Retinal pigment epithelial cell (primary cell): ENCODE data around the gene STXBP6.
A peak's percentile ranks its signal among the peaks of the same experiment; 100 is the strongest.

Source experiments
- DNase-seq: peaks from one replicate; pipeline ENCODE4 v3.0.0-alpha.2; 2010; ENCODE audit warnings: low read depth
- H3K4me3 ChIP-seq: 2 replicates; pipeline ENCODE4 v1.5.1; 2011; ENCODE audit warnings: mild to moderate bottlenecking, low read length, control low read depth, moderate library complexity
- TF ChIP-seq, protein P1 (sequence below): conservative IDR thresholded peaks from 2 replicates; pipeline ENCODE4 v1.5.1; 2011; ENCODE audit warnings: low read depth, low read length, control low read depth, inconsistent platforms

Gene STXBP6

DNA sequence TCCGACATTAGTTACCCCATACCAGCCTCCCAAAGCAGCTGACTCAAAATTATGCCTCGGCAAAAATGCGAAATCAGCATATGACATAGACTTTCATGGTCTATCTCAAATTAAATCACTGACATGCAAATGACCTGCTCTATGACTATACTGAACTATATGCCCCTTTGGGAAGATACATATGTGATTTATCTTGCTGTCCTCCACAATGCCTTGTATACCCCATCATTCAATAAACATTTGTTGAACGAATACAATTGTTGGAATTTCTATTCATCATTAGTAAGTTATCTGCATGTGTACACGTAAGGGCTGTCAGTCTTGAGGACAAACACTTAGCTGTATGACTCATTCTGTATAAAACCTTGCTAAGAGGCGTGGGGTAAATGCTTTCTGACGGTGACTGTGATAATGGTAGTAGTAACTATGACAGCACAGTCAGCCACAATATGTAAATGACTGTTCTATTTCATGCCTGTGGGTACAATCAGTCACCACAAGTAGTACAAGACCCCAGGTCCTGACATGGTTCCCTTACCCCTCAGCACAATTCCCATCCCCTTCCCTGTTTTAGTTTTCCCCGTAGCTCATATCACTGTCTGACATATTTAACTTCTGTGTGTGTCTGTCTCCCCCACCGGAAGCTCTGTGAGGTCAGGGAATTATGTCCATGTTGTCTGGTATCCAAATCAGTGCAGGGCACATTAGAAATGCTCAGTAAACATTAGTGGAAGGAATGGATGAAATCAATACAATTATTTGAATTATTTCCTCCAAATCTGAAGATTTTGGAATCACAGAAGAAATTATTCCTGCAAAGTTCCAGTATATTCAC, 42.8 kb downstream of the STXBP6 start:
- peak; percentile 77 for DNase-seq
- TF ChIP-seq, protein P1, sequence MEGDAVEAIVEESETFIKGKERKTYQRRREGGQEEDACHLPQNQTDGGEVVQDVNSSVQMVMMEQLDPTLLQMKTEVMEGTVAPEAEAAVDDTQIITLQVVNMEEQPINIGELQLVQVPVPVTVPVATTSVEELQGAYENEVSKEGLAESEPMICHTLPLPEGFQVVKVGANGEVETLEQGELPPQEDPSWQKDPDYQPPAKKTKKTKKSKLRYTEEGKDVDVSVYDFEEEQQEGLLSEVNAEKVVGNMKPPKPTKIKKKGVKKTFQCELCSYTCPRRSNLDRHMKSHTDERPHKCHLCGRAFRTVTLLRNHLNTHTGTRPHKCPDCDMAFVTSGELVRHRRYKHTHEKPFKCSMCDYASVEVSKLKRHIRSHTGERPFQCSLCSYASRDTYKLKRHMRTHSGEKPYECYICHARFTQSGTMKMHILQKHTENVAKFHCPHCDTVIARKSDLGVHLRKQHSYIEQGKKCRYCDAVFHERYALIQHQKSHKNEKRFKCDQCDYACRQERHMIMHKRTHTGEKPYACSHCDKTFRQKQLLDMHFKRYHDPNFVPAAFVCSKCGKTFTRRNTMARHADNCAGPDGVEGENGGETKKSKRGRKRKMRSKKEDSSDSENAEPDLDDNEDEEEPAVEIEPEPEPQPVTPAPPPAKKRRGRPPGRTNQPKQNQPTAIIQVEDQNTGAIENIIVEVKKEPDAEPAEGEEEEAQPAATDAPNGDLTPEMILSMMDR, result no peak
- no peak overlapping the region for H3K4me3 ChIP-seq

DNA sequence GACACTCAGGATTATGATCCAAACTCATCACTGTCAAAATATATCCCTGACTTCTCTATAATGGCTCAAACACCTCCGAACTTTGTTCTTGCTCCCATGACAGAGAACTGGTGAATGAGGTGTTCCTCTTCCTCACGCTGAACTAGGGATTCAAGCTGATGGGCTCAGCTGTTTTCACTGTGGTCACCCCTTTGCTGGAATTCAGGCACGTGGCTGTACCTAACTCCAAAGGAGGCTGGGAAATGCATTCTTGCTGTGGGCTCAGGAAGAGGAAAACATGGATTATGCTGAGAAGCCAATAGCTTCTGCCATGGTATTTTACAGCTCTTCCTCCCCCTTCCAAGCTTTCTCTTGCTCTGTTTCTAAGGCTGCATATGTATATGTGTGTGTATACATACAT, 43.9 kb downstream of the STXBP6 start:
- DNase-seq, result no peak
- TF ChIP-seq, protein P1, result no peak
- H3K4me3 ChIP-seq, result no peak overlapping the region

DNA sequence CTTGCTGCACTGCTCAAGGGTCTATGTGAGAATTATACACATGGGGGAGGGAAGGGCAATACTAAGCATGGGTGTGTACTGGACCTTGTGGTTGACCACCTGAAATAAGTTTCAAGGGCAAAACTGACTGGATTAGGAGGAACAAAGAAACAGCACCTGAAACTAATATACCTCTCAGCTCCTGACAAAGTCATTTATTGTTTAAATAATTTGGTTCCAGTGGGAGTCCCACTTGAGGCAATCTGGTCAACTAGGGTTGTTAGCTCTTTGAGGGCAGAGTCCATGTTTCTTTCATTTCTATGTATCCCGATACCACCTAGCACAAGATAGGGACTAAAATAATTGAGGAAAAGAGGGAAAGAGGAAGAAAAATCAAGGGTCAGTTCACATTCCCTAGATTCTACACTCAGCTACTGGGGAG, 45.5 kb downstream of the STXBP6 start:
- no peak for DNase-seq
- TF ChIP-seq, protein P1, result no peak
- no peak overlapping the region for H3K4me3 ChIP-seq

DNA sequence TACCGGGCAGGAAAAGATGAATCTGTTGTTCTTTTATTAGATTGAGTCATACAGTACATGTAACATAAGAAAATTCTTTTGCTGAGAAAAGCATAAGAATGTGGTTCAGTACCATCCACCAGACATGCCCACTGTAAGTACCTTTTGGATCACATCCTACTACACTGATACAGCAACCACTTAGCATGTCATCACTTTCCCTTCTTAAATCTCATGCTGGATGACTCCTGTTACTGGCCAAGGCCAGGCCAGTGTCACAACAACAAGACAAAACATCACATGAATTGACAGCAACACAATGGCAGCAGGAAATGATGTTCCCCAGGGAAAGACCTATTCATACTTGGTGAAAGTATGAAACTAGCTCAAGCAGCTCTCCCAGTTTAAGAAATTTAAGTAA, 46.4 kb downstream of the STXBP6 start:
- DNase-seq, result no peak
- TF ChIP-seq, protein P1, result no peak
- H3K4me3 ChIP-seq, result no peak overlapping the region

DNA sequence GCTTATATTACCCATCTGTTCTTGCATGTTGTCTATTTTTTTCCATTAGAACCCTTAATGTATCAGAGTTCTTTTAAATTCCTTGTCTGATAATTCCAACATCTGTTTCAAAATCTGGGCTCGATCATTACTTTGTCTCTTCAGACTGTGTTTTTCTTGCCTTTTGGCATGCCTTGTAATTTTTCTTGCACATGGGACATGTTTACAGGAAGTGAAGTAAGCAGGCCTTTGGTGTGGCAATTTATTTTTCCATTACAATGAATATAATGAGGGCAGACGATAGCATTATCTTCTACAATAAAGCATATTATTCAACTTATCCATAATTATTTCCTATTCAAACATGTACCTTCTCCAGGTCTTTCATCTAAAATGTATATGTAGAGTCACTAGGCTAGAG, 48.3 kb downstream of the STXBP6 start:
- no peak overlapping the region for H3K4me3 ChIP-seq
- TF ChIP-seq, protein P1, result no peak
- no peak for DNase-seq

DNA sequence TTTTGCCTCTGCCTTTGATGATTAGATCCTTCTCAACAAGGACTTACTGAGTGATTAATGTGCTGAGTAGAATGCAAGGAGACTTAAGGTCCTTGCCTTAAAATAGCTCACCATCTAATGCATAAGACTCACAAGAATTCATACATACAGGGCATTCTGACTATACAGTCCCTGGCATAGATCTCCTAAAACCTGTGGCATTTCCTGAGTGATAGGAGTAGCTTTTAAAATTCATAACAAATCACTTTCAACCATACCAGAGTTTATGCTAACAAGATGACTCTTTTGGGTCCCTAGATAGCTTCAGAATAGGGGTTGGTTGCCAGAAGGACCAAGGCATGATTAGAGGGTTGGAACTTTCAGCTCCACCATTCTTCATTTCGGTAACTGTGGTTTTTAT, 48.8 kb downstream of the STXBP6 start:
- no peak overlapping the region for H3K4me3 ChIP-seq
- DNase-seq, result peak; percentile 52
- TF ChIP-seq, protein P1, result no peak

DNA sequence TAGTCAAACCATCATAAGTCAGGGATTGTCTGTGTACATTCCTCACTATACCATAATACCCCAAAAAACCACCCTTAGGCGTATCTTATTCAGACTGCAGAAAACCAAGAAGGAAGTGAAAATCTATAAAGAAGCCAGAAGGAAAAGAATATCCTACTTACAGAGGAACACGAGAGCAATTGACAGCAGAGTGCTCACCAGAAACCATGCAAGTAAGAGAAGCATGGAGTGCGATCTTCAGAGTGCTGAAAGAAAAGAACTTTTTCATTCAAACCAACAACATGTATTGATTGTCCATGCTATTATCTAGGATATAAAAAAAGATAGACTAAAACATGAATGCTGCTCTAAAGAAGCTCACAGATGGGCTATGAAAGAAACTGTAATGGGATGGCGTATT, 50.8 kb downstream of the STXBP6 start:
- no peak for DNase-seq
- H3K4me3 ChIP-seq, result no peak overlapping the region
- TF ChIP-seq, protein P1, result no peak
